Measurements from ENCODE around the gene PAQR8.
"Not testable (repeated sequence)": the region's sequence is repeated elsewhere in the genome, so short reads cannot be mapped to it uniquely, and the experiment has no call there.

Gene PAQR8

DNA sequence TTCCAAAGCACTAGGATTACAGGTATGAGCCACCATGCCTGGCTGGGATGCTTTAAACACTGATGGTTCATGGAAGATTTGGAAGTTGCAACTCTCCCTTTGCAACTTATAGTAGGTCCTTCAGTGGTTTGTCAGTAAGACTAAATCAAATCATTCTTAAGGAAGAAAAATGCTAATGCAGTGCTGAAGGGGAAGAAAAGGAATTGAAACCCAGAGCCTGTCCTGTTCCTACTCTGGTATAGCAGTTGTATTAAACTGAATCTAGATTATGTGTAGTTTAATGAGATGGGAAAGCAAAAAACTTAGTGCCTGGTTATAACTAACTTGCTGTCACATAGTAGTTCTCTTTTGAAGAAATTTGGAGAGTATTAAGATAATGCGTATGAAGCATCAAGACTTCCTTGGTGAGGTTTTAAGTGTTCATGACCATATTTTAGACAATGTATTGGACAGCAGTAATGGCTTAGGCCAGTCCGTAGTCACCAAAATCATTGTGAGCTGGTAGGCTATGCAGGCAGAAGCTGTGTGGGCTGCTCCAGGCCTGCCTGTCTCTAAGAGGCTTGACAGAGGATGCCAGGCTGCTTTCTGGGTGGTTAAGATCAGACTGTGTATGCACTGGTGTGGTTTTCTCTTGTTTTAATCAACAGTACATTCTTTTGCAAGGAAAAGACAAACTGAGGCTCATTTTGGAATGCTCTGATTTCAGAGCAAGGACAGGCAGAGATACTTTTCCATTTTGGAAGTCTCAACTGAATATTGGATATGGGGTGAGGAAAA lies 14.0 kb downstream of the PAQR8 start:
- TF ChIP-seq CTCF (IDR thresholded peaks at IDR 0.05; ENCODE audit: borderline replicate concordance, insufficient read depth, low read depth, low read length) = no peak
- no peak overlapping the region for H3K4me3 ChIP-seq (ENCODE audit: low read depth, low read length)

DNA sequence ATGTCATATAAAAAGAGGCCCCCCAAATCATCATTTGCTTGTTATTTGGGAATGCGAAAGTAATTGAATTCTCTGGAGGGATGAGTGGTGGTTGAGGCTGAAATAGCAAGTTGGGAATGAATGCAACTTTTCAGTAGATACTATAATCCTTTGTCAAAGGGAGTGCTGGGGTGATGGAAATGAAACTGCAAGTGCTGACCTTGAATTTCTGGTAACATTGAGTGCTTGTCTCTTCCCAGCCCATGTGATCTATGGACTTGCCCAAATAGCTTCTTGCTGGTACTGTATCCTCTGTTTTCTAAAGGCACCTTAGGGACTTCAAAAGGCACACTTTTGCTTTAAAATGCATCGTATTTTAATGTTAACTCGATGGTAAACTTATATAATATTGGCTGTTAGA lies 14.8 kb downstream of the PAQR8 start:
- no peak for TF ChIP-seq CTCF (IDR thresholded peaks at IDR 0.05; ENCODE audit: borderline replicate concordance, insufficient read depth, low read depth, low read length)
- H3K4me3 ChIP-seq (ENCODE audit: low read depth, low read length) = no peak overlapping the region

DNA sequence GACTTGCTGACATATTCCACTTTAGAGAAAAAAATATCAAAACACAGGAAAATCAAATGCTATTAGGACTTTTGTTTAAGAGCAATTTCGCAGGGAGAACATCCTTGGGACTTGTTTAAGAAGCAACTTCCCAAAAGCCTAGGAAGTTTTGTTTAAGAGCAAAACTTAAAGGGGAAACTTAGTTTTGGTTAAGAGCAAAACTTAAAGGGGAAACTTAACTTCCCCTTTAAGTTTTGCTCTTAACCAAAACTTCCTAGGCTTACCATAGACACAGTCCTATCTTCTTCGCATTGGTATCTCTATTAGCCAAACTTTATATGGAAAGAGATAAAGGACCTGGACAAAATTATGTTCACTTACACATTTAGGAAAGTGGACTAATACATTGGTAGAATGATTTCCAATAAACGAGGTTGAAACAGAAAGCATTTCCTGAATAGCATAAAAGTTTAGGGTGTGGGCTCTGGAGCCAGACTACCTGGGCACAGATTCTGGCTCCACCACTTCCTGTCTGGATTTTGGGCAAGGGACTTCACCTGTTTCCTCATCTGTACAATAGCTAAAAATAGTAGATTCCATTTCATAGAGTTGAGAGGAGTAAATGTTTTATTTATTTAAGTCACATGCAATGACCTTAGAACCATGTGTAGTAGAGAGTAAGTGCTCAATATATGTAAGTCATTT lies 15.7 kb downstream of the PAQR8 start:
- TF ChIP-seq CTCF (IDR thresholded peaks at IDR 0.05; ENCODE audit: borderline replicate concordance, insufficient read depth, low read depth, low read length) = no peak
- H3K4me3 ChIP-seq (ENCODE audit: low read depth, low read length) = no peak overlapping the region

DNA sequence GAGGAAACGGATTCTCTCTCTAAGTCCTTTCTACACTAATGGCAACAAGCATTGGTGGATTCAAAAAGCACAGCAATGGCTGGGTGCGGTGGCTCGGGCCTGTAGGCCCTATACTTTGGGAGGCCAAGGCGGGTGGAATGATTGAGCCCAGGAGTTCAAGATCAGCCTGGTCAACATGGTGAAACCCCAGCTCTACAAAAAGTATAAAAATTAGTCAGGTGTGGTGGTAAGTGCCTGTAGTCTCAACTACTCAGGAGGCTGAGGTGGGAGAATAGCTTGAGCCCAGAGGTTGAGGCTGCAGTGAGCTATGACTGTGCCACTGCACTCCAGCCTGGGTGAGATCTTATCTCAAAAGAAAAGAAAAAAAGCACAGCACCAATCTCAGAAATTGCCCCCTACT lies 19.3 kb downstream of the PAQR8 start:
- no peak overlapping the region for H3K4me3 ChIP-seq (ENCODE audit: low read depth, low read length)
- TF ChIP-seq CTCF (IDR thresholded peaks at IDR 0.05; ENCODE audit: borderline replicate concordance, insufficient read depth, low read depth, low read length) = no peak

- no peak overlapping the region for H3K4me3 ChIP-seq (ENCODE audit: low read depth, low read length)
- no peak for TF ChIP-seq CTCF (IDR thresholded peaks at IDR 0.05; ENCODE audit: borderline replicate concordance, insufficient read depth, low read depth, low read length)
Measured at GRCh38 chr6:52384145-52384766, 22.3 kb downstream of the PAQR8 start.

GRCh38 chr6:52385074-52385473 lies 23.1 kb downstream of the PAQR8 start:
- no peak overlapping the region for H3K4me3 ChIP-seq (ENCODE audit: low read depth, low read length)
- no peak for TF ChIP-seq CTCF (IDR thresholded peaks at IDR 0.05; ENCODE audit: borderline replicate concordance, insufficient read depth, low read depth, low read length)

DNA sequence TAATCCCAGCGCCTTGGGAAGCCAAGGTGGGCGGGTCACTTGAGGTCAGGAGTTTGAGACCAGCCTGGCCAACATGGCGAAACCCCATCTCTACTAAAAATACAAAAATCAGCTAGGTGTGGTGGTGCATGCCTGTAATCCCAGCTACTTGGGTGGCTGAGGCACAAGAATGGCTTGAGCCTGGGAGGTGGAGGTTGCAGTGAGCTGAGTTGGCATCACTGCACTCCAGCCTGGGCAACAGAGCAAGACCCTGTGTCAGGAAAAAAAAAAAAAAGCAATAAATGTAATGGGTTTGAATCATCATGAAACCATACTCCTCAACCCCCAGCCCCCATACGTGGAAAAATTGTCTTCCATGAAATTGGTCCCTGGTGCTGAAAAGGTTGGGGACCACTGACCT lies 26.2 kb downstream of the PAQR8 start:
- not testable (repeated sequence) for H3K4me3 ChIP-seq (ENCODE audit: low read depth, low read length)
